ENCODE measurements around the gene LRP1B.

DNA sequence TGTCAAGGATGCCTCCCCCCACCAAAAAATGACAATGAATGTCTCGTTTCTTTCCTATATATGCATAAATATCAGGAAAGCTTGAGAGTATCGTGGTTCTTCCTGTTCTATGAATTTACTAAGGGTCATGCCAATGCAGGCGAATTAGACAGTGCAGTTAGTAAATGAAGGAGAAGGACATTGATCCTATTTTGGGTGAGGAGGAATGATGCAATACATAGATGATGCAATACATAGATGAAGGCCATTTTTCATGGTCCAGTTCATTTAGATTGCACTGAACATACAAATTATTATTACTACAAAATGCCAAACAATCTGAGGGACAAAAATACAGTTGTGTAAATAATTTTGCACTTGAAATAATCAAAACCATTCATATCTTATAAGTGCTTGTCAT is 1265.0 kb downstream of the LRP1B start:
- TF ChIP-seq MAX (IDR thresholded peaks at IDR 0.05) (no peak), TAF1 (IDR thresholded peaks at IDR 0.05; ENCODE audit: low read depth) (no peak), RAD21 (IDR thresholded peaks at IDR 0.05; ENCODE audit: low read depth) (no peak), EP300 (IDR thresholded peaks at IDR 0.05; ENCODE audit: borderline replicate concordance) (no peak), YY1 (IDR thresholded peaks at IDR 0.05; ENCODE audit: low read depth) (no peak), CREB1 (IDR thresholded peaks at IDR 0.05; ENCODE audit: low read depth) (no peak)
- TF ChIP-seq, protein P1, sequence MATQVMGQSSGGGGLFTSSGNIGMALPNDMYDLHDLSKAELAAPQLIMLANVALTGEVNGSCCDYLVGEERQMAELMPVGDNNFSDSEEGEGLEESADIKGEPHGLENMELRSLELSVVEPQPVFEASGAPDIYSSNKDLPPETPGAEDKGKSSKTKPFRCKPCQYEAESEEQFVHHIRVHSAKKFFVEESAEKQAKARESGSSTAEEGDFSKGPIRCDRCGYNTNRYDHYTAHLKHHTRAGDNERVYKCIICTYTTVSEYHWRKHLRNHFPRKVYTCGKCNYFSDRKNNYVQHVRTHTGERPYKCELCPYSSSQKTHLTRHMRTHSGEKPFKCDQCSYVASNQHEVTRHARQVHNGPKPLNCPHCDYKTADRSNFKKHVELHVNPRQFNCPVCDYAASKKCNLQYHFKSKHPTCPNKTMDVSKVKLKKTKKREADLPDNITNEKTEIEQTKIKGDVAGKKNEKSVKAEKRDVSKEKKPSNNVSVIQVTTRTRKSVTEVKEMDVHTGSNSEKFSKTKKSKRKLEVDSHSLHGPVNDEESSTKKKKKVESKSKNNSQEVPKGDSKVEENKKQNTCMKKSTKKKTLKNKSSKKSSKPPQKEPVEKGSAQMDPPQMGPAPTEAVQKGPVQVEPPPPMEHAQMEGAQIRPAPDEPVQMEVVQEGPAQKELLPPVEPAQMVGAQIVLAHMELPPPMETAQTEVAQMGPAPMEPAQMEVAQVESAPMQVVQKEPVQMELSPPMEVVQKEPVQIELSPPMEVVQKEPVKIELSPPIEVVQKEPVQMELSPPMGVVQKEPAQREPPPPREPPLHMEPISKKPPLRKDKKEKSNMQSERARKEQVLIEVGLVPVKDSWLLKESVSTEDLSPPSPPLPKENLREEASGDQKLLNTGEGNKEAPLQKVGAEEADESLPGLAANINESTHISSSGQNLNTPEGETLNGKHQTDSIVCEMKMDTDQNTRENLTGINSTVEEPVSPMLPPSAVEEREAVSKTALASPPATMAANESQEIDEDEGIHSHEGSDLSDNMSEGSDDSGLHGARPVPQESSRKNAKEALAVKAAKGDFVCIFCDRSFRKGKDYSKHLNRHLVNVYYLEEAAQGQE (IDR thresholded peaks at IDR 0.05; ENCODE audit: low read depth), result no peak

Measured in Ishikawa (cell line).